ENCODE data around the gene FASTKD3. TPM values are rescaled to one million over a fixed set of nuclear protein-coding genes. Genes with fewer than 3 reads are reported as not detected.

Gene FASTKD3
- total and polyA plus RNA-seq, 2 donors (not counting 3 experiments of a cell fraction or from before 2014, with no cell fraction given): 5.5 to 9.6 TPM

DNA sequence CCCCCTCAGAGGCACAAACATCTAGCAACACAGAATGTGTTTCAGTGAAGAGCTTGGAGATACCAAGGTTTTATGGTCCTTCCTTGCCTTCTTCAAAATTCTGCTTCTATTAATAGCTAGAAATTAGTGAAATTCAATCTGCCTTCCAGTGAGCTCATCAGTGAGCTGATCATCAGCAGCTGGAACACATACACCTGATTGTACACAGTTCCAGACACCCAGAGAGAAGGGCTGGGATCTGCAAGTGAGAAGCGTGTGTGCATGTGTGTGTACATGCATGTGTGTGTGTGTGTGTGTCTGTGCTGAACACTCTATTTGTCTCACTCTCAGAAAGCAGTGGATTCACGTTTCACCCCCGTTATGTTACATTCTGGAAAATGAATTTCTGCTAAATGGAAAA, 46.4 kb downstream of the FASTKD3 start:
- ChIA-PET POLR2A (no interaction called here), CTCF (interaction anchor here (1.0 to 1.4 kb wide), 2 partner anchors 9 to 77 kb away, joined by 4 read pairs; no protein-coding TSS in a partner anchor)
- intact Hi-C loops (cut with micrococcal nuclease) (no loop called here), dilution Hi-C loops (cut with MboI; ENCODE audit: extremely low pct_ligation_motif_present, low sequenced_read_pairs) (no loop called here)
- Histone ChIP-seq H3K79me2 (ENCODE audit: control insufficient read depth, insufficient read depth, low read length) (no peaks in the 10 kb centered on the region), H3K9ac (replicated peaks; ENCODE audit: extremely low read depth, insufficient read depth, low read length) (no peak overlapping the region), H4K20me1 (replicated peaks; ENCODE audit: control insufficient read depth, extremely low read depth, insufficient read depth, low read length) (no peaks in the 10 kb centered on the region), H3K36me3 (ENCODE audit: control insufficient read depth in 2 of 2, extremely low read depth in 1 of 2, insufficient read depth in 2 of 2, low read length in 2 of 2) (no peaks in the 10 kb centered on the region), H3K4me3 (replicated peaks in 1 of 3; ENCODE audit: insufficient read depth in 1 of 3, low read depth in 1 of 3, low read length in 3 of 3) (no peak overlapping the region), H3K9me3 (replicated peaks; ENCODE audit: control insufficient read depth, insufficient read depth, low read length) (no peaks in the 10 kb centered on the region), H3K4me1 (ENCODE audit: control insufficient read depth, extremely low read depth, insufficient read depth, low read length) (no peaks in the 10 kb centered on the region), H3K27me3 (ENCODE audit: control insufficient read depth in 2 of 2, insufficient read depth in 2 of 2, low read length in 2 of 2) (no peaks in the 10 kb centered on the region), H3K4me2 (ENCODE audit: insufficient read depth, low read length) (no peak overlapping the region), H3K27ac (ENCODE audit: insufficient read depth, low read depth, low read length) (no peak overlapping the region), H2AFZ (ENCODE audit: low read depth, low read length) (no peak overlapping the region), H3K9me1 (replicated peaks; ENCODE audit: control insufficient read depth, extremely low read depth, insufficient read depth, low read length) (no peaks in the 10 kb centered on the region)
- TF ChIP-seq FOS (IDR thresholded peaks at IDR 0.05; ENCODE audit: borderline replicate concordance, insufficient read depth, low read length): no peak
- TF ChIP-seq MYC (IDR thresholded peaks at IDR 0.05; ENCODE audit: low read depth, low read length): no peak
- TF ChIP-seq, protein P1, sequence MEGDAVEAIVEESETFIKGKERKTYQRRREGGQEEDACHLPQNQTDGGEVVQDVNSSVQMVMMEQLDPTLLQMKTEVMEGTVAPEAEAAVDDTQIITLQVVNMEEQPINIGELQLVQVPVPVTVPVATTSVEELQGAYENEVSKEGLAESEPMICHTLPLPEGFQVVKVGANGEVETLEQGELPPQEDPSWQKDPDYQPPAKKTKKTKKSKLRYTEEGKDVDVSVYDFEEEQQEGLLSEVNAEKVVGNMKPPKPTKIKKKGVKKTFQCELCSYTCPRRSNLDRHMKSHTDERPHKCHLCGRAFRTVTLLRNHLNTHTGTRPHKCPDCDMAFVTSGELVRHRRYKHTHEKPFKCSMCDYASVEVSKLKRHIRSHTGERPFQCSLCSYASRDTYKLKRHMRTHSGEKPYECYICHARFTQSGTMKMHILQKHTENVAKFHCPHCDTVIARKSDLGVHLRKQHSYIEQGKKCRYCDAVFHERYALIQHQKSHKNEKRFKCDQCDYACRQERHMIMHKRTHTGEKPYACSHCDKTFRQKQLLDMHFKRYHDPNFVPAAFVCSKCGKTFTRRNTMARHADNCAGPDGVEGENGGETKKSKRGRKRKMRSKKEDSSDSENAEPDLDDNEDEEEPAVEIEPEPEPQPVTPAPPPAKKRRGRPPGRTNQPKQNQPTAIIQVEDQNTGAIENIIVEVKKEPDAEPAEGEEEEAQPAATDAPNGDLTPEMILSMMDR (IDR thresholded peaks at IDR 0.05; ENCODE audit: extremely low read depth in 1 of 2, insufficient read depth in 1 of 2, low read depth in 1 of 2, low read length in 2 of 2): no peak
- TF ChIP-seq POLR2AphosphoS5 (IDR thresholded peaks at IDR 0.05; ENCODE audit: insufficient read depth, low read depth, low read length): no peak
- no TSS peak for BruUV-seq (replicated peaks)
- DNase-seq (ENCODE audit: low read depth, low spot score): no peak
- no peak for FAIRE-seq

DNA sequence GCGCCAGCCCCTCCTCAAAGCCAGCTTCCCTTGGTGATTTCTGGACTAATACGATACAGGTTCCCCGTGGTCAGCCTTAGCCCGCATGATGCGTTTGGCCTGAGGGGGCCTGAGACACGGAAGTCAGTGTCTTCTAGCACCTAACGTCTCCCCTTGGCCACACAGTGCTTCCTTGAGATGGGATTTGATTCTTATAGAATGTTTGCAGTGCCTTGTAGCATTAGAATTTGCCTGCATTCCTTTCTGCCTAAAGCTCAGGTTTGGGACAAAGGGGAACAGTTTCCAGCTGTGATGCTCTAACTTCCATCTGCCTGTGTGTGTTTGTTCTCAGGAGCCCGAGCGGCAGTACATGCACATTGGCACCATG, 52.3 kb downstream of the FASTKD3 start:
- no peaks in the 10 kb centered on the region for H3K4me1 ChIP-seq (ENCODE audit: control insufficient read depth, extremely low read depth, insufficient read depth, low read length)
- ChIA-PET POLR2A (interaction anchor here (0.6 kb wide), 1 partner anchor 113 kb away, joined by 5 read pairs; no protein-coding TSS in a partner anchor), CTCF (interaction anchor here (1.1 to 2.8 kb wide), 3 partner anchors 10 to 1051 kb away, joined by 3 to 13 read pairs (median 4); no protein-coding TSS in a partner anchor)
- H3K4me3 ChIP-seq (replicated peaks in 1 of 3; ENCODE audit: insufficient read depth in 1 of 3, low read depth in 1 of 3, low read length in 3 of 3): no peak overlapping the region
- no TSS peak for BruUV-seq (replicated peaks)
- no peaks in the 10 kb centered on the region for H4K20me1 ChIP-seq (replicated peaks; ENCODE audit: control insufficient read depth, extremely low read depth, insufficient read depth, low read length)
- no peaks in the 10 kb centered on the region for H3K79me2 ChIP-seq (ENCODE audit: control insufficient read depth, insufficient read depth, low read length)
- FAIRE-seq (no peak), DNase-seq (ENCODE audit: low read depth, low spot score) (no peak)
- H3K9me1 ChIP-seq (replicated peaks; ENCODE audit: control insufficient read depth, extremely low read depth, insufficient read depth, low read length): no peaks in the 10 kb centered on the region
- no peaks in the 10 kb centered on the region for H3K9me3 ChIP-seq (replicated peaks; ENCODE audit: control insufficient read depth, insufficient read depth, low read length)
- no peaks in the 10 kb centered on the region for H3K36me3 ChIP-seq (ENCODE audit: control insufficient read depth in 2 of 2, extremely low read depth in 1 of 2, insufficient read depth in 2 of 2, low read length in 2 of 2)
- TF ChIP-seq, protein P2, sequence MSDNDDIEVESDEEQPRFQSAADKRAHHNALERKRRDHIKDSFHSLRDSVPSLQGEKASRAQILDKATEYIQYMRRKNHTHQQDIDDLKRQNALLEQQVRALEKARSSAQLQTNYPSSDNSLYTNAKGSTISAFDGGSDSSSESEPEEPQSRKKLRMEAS (IDR thresholded peaks at IDR 0.05; ENCODE audit: insufficient read depth, insufficient read length): no peak
- TF ChIP-seq MYC (IDR thresholded peaks at IDR 0.05; ENCODE audit: low read depth, low read length): no peak
- TF ChIP-seq JUN (IDR thresholded peaks at IDR 0.05; ENCODE audit: borderline replicate concordance, insufficient read depth, insufficient read length, low read depth): no peak
- no peak for TF ChIP-seq POLR2A (IDR thresholded peaks at IDR 0.05; ENCODE audit: low read depth, low read length)
- no peak for TF ChIP-seq POLR2AphosphoS5 (IDR thresholded peaks at IDR 0.05; ENCODE audit: insufficient read depth, low read depth, low read length)
- TF ChIP-seq FOS (IDR thresholded peaks at IDR 0.05; ENCODE audit: borderline replicate concordance, insufficient read depth, low read length): no peak
- H3K9ac ChIP-seq (replicated peaks; ENCODE audit: extremely low read depth, insufficient read depth, low read length): no peak overlapping the region
- H3K4me2 ChIP-seq (ENCODE audit: insufficient read depth, low read length): no peak overlapping the region
- no peak overlapping the region for H2AFZ ChIP-seq (ENCODE audit: low read depth, low read length)
- H3K27ac ChIP-seq (ENCODE audit: insufficient read depth, low read depth, low read length): no peak overlapping the region
- dilution Hi-C loops (cut with MboI; ENCODE audit: extremely low pct_ligation_motif_present, low sequenced_read_pairs) (no loop called here), intact Hi-C loops (cut with micrococcal nuclease) (loop anchor here (1.0 to 5.0 kb wide), 2 partner anchors 994 to 1050 kb away; no protein-coding TSS in a partner anchor)
- no peaks in the 10 kb centered on the region for H3K27me3 ChIP-seq (ENCODE audit: control insufficient read depth in 2 of 2, insufficient read depth in 2 of 2, low read length in 2 of 2)
